Smooth muscle cell (in vitro differentiated cells): ENCODE measurements around the gene ZNF385A. TPM values are rescaled to one million over a fixed set of nuclear protein-coding genes. Genes with fewer than 3 reads are reported as not detected.
A peak's percentile ranks its signal among the peaks of the same experiment; 100 is the strongest.

Source experiments
- DNase-seq: peaks from one replicate; lab custom pipeline; 2025; ENCODE audit not compliant: unreplicated experiment; lab: John Stamatoyannopoulos, UW
- H2AFZ ChIP-seq: fragments of 200-600 bp; sonication (generic); 2 replicates; pipeline ENCODE4 v1.6.0; 2016; ENCODE audit warnings: antibody characterized with exemption, low read depth, mild to moderate bottlenecking
- H3F3A ChIP-seq: fragments of 200-600 bp; sonication (generic); 2 replicates; pipeline ENCODE4 v1.6.0; 2017; ENCODE audit warnings: antibody characterized with exemption, low read depth
- H3K27ac ChIP-seq: fragments of 200-600 bp; sonication (generic); 2 replicates; pipeline ENCODE4 v1.5.1; 2016; ENCODE audit warnings: low read depth, mild to moderate bottlenecking
- H3K27me3 ChIP-seq: fragments of 200-600 bp; sonication (generic); 2 replicates; pipeline ENCODE4 v1.6.1; 2016; ENCODE audit warnings: low read depth, mild to moderate bottlenecking
- H3K36me3 ChIP-seq: fragments of 200-600 bp; sonication (generic); 2 replicates; pipeline ENCODE4 v1.5.1; 2016; ENCODE audit warnings: low read depth
- H3K4me1 ChIP-seq: fragments of 200-600 bp; sonication (generic); 2 replicates; pipeline ENCODE4 v1.5.1; 2016; ENCODE audit warnings: low read depth
- H3K4me2 ChIP-seq: fragments of 200-600 bp; sonication (generic); 2 replicates; pipeline ENCODE4 v1.6.0; 2016; ENCODE audit warnings: mild to moderate bottlenecking
- H3K4me3 ChIP-seq: fragments of 200-600 bp; sonication (generic); 2 replicates; pipeline ENCODE4 v1.5.1; 2016; ENCODE audit warnings: mild to moderate bottlenecking
- H3K79me2 ChIP-seq: fragments of 200-600 bp; sonication (generic); 2 replicates; pipeline ENCODE4 v1.6.0; 2016; ENCODE audit warnings: low read depth, mild to moderate bottlenecking
- H3K9ac ChIP-seq: fragments of 200-600 bp; sonication (generic); 2 replicates; pipeline ENCODE4 v1.6.0; 2016; ENCODE audit warnings: low read depth
- H3K9me3 ChIP-seq: fragments of 200-600 bp; sonication (generic); replicated peaks from 2 replicates; pipeline ENCODE4 v1.5.1; 2016; ENCODE audit warnings: low read depth
- H4K20me1 ChIP-seq: fragments of 200-600 bp; sonication (generic); 2 replicates; pipeline ENCODE4 v1.6.0; 2016; ENCODE audit warnings: low read depth
- WGBS: methylation state at CpG from one replicate; pipeline ENCODE4 v1.1.7; 2016; ENCODE audit warnings: low lambda C conversion rate; 5-methylcytosine and 5-hydroxymethylcytosine counted together
- polyA plus RNA-seq: library from polyadenylated mRNA; unstranded; fragments of >200 nt; fragmentation: Nextera tagmentation; extraction: Ambion mirVana; gene quantifications from 2 replicates; pipeline ENCODE4 v1.2.1, GENCODE V29; 2016
- total RNA-seq: library from RNA; depleted of rRNA; stranded (reverse); fragments of >200 nt; gene quantifications from 2 replicates; pipeline ENCODE4 v1.2.3, GENCODE V29; 2014
- TF ChIP-seq, protein P1 (sequence below): fragments of 200-600 bp; sonication (generic); IDR thresholded peaks from 2 replicates; pipeline ENCODE4 v1.5.1; 2017; ENCODE audit warnings: borderline replicate concordance, mild to moderate bottlenecking, antibody characterized with exemption; ENCODE audit not compliant: insufficient read depth, poor library complexity, severe bottlenecking

The ZNF385A gene
- total and polyA plus RNA-seq, 2 experiments from 2014 or later, result 6.5 to 20.2 TPM

DNA sequence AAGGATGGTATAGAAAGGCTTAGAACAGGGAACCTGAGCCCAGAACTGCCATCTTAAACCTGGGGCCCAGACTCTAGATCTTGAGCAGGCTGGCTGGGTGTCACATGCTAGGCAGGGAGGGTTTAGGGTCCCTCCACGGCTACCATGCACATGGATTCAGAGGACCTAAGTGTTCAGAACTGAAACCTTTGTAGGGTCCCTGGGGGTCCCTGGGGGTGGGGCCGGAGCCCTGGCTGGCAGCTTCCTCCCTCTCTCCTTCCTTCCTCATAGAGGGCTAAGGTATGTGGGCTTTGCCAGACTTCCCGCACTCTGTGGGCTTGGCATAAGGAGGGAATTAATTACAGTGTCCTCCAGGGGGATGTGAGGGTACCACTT is 4.6 kb upstream of the ZNF385A start:
- peaks cover 67% of the 10 kb centered on the region for H3K4me1 ChIP-seq
- no peaks in the 10 kb centered on the region for H3K79me2 ChIP-seq
- peaks cover 18% of the 10 kb centered on the region for H4K20me1 ChIP-seq
- peaks cover 5% of the 10 kb centered on the region for H3F3A ChIP-seq
- DNase-seq, result no peak
- H3K27me3 ChIP-seq, result no peaks in the 10 kb centered on the region
- TF ChIP-seq, protein P1, sequence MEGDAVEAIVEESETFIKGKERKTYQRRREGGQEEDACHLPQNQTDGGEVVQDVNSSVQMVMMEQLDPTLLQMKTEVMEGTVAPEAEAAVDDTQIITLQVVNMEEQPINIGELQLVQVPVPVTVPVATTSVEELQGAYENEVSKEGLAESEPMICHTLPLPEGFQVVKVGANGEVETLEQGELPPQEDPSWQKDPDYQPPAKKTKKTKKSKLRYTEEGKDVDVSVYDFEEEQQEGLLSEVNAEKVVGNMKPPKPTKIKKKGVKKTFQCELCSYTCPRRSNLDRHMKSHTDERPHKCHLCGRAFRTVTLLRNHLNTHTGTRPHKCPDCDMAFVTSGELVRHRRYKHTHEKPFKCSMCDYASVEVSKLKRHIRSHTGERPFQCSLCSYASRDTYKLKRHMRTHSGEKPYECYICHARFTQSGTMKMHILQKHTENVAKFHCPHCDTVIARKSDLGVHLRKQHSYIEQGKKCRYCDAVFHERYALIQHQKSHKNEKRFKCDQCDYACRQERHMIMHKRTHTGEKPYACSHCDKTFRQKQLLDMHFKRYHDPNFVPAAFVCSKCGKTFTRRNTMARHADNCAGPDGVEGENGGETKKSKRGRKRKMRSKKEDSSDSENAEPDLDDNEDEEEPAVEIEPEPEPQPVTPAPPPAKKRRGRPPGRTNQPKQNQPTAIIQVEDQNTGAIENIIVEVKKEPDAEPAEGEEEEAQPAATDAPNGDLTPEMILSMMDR, result no peak
- no peak overlapping the region for H2AFZ ChIP-seq
- no peak overlapping the region for H3K9ac ChIP-seq
- H3K9me3 ChIP-seq, result no peaks in the 10 kb centered on the region
- WGBS, result 93% methylated on average over 3 of the region's 3 CpGs
- no peaks in the 10 kb centered on the region for H3K36me3 ChIP-seq
- H3K4me2 ChIP-seq, result peak overlapping the region; percentile 50
- H3K27ac ChIP-seq, result no peak overlapping the region
- no peak overlapping the region for H3K4me3 ChIP-seq

DNA sequence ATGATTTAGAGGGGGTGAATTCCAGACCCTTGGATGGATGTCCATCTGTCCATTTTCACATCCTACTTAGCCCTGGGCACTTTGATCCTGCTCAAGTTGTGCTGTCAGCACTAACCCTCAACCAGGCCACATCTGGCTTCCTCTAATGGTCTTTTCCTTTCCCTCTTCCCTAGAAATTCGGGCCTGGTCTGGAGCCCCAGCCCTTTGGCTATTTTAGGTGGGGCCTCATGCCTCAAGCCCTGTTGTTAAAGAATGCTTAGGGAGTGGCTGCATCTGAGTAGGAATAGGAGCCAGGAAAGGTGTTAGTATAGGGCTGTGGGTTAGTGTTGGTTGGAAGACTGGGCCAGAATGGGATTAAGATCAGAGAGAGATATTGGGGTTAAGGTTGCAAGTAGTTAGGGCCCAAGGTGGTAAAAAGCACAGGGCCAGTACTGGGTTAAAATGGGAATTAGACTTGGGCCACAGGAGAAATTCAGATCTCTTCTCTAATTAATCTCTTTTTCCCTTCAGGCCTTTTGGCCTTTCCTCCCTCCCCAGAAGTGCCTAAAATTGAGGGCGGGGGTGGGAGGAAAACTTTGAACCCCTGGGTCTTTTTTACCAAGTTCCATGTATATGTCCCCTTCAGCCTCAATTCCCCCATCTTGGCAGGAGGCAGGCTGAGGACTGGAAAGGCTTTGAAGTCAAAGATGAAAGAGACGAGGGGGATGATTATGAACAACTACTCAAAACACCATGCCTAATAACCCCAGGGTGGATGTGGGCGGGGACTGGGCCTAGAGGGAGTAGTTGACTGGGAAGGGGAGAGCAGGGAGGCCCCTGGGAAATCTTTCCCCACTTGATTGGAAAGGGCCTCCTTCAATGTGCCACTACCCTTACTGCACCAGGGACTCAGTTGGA is 4.0 kb upstream of the ZNF385A start:
- no peak overlapping the region for H2AFZ ChIP-seq
- TF ChIP-seq, protein P1, result no peak
- no peaks in the 10 kb centered on the region for H3K79me2 ChIP-seq
- no peak for DNase-seq
- H3K4me1 ChIP-seq, result peaks cover 61% of the 10 kb centered on the region
- H3K4me3 ChIP-seq, result no peak overlapping the region
- no peaks in the 10 kb centered on the region for H3K9me3 ChIP-seq
- no peaks in the 10 kb centered on the region for H3K27me3 ChIP-seq
- H4K20me1 ChIP-seq, result peaks cover 13% of the 10 kb centered on the region
- WGBS, result 57% methylated on average over 4 of the region's 4 CpGs
- H3K4me2 ChIP-seq, result peak overlapping the region; percentile 50
- H3K9ac ChIP-seq, result no peak overlapping the region
- H3K36me3 ChIP-seq, result no peaks in the 10 kb centered on the region
- peaks cover 5% of the 10 kb centered on the region for H3F3A ChIP-seq
- peak overlapping the region; percentile 44 for H3K27ac ChIP-seq

DNA sequence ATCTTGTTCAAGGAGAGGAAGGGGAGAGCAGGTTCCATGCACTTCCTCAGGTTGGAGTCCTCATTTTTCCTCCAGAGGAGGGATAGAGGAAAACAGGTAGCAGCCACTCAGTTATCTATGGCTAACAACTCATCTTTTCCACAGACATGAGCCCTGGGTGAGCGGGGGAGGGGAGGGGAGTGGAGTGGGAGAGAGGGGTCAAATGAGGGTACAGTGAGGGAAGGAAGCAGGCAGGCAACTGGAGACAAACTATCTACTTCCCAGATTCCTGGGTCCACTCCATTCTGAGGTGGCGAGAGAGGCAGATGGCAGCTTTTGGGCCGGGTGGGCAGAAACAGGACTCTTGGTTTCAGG is 2.6 kb upstream of the ZNF385A start:
- no peaks in the 10 kb centered on the region for H3K36me3 ChIP-seq
- peaks cover 60% of the 10 kb centered on the region for H3K4me1 ChIP-seq
- TF ChIP-seq, protein P1, result no peak
- no peak for DNase-seq
- 82% methylated on average over 3 of the region's 3 CpGs for WGBS
- peaks cover 5% of the 10 kb centered on the region for H3F3A ChIP-seq
- H4K20me1 ChIP-seq, result peaks cover 13% of the 10 kb centered on the region
- no peak overlapping the region for H3K9ac ChIP-seq
- no peak overlapping the region for H2AFZ ChIP-seq
- H3K4me3 ChIP-seq, result no peak overlapping the region
- no peaks in the 10 kb centered on the region for H3K79me2 ChIP-seq
- H3K9me3 ChIP-seq, result no peaks in the 10 kb centered on the region
- peak overlapping the region; percentile 9 for H3K4me2 ChIP-seq
- H3K27me3 ChIP-seq, result no peaks in the 10 kb centered on the region
- H3K27ac ChIP-seq, result peak overlapping the region; percentile 44
